B cell (primary cell): ENCODE measurements around the gene ABHD17C. TPM values are rescaled to one million over a fixed set of nuclear protein-coding genes. Genes with fewer than 3 reads are reported as not detected.

Source experiments
- ATAC-seq: fragments of 200-7000 bp; cut with Tn5 transposase; one replicate; pipeline ENCODE4 v1.10.0; 2021; ENCODE audit warnings: low read depth, mild to moderate bottlenecking, moderate number of reproducible peaks, moderate library complexity
- CTCF ChIA-PET: fragments of 350-600 bp; sonication (Branson Sonifier 250); formaldehyde crosslinking; loops from one replicate; lab custom pipeline; 2021; ENCODE audit warnings: antibody characterized with exemption, inconsistent platforms; lab: Charles Lee
- POLR2A ChIA-PET: fragments of 350-600 bp; sonication (Branson Sonifier 250); formaldehyde crosslinking; loops from one replicate; lab custom pipeline; 2021; ENCODE audit warnings: antibody characterized with exemption; lab: Charles Lee
- DNase-seq: peaks from one replicate; pipeline ENCODE4 v3.0.0; 2013
- H2AFZ ChIP-seq: 2 replicates; pipeline ENCODE4 v1.6.1; 2012; ENCODE audit warnings: mild to moderate bottlenecking, low read depth, low read length; ENCODE audit not compliant: insufficient read depth, poor library complexity, severe bottlenecking
- H3K27ac ChIP-seq, 2 donors: 1 replicate in 1 of 2; 2 replicates in 1 of 2; pipeline ENCODE4 v1.5.1; 2012 to 2013; ENCODE audit warnings: low read length in 2 of 2, mild to moderate bottlenecking in 2 of 2, moderate library complexity in 1 of 2
- H3K27me3 ChIP-seq, 4 experiments: fragments of 200-600 bp in 1 of 4; sonication (generic) in 1 of 4; replicated peaks in 1 of 4; 1 replicate in 2 of 4; 2 replicates in 2 of 4; pipeline versions ENCODE4 v1.6.1 to v1.7.0; 2013 to 2016; ENCODE audit warnings: low read length in 3 of 4, mild to moderate bottlenecking in 2 of 4, mixed read lengths in 1 of 4, moderate library complexity in 1 of 4; ENCODE audit not compliant: insufficient read depth in 4 of 4, control insufficient read depth in 3 of 4; ENCODE audit errors: control extremely low read depth in 1 of 4
- H3K36me3 ChIP-seq, 2 experiments: replicated peaks in 1 of 2; 1 replicate in 1 of 2; 2 replicates in 1 of 2; pipeline versions ENCODE4 v1.6.1 to v1.7.1; 2013; ENCODE audit warnings: low read length in 1 of 2; ENCODE audit not compliant: insufficient read depth in 2 of 2, control insufficient read depth in 1 of 2; ENCODE audit errors: control extremely low read depth in 1 of 2, extremely low read depth in 1 of 2
- H3K4me1 ChIP-seq, 2 donors: fragments of 200-600 bp in 1 of 2; sonication (generic) in 1 of 2; 1 replicate in 1 of 2; 2 replicates in 1 of 2; pipeline versions ENCODE4 v1.5.1 to v1.6.1; 2013 to 2017; ENCODE audit warnings: low read length in 2 of 2; ENCODE audit not compliant: control insufficient read depth in 2 of 2, insufficient read depth in 2 of 2
- H3K4me2 ChIP-seq: replicated peaks from 2 replicates; pipeline ENCODE3; 2012; ENCODE audit warnings: mild to moderate bottlenecking, low read depth, low read length; ENCODE audit not compliant: poor library complexity, severe bottlenecking
- H3K4me3 ChIP-seq, 5 experiments: fragments of 200-600 bp in 1 of 5; sonication (generic) in 1 of 5; 1 replicate in 3 of 5; 2 replicates in 2 of 5; pipeline versions ENCODE4 v1.5.1 to v1.7.0; 2011 to 2016; ENCODE audit warnings: low read length in 4 of 5, mild to moderate bottlenecking in 4 of 5, low read depth in 2 of 5, control low read depth in 1 of 5, moderate library complexity in 1 of 5; ENCODE audit not compliant: insufficient read depth in 1 of 5; ENCODE audit errors: control extremely low read depth in 1 of 5, extremely low read depth in 1 of 5
- H3K79me2 ChIP-seq: fragments of 200-600 bp; sonication (generic); one replicate; pipeline ENCODE4 v1.6.0; 2016; ENCODE audit warnings: low read length; ENCODE audit not compliant: control insufficient read depth, insufficient read depth
- H3K9ac ChIP-seq: fragments of 200-600 bp; sonication (generic); 2 replicates; pipeline ENCODE4 v1.6.1; 2017; ENCODE audit warnings: mild to moderate bottlenecking, low read length, moderate library complexity
- H3K9me3 ChIP-seq, 3 donors: one replicate each; pipeline versions ENCODE4 v1.6.1 to v1.7.1; 2013; ENCODE audit warnings: low read length in 2 of 3; ENCODE audit not compliant: control insufficient read depth in 2 of 3, insufficient read depth in 1 of 3; ENCODE audit errors: control extremely low read depth in 1 of 3
- H4K20me1 ChIP-seq: 2 replicates; pipeline ENCODE4 v1.6.0; 2012; ENCODE audit warnings: mild to moderate bottlenecking, low read length; ENCODE audit not compliant: insufficient read depth, control insufficient read depth, poor library complexity, severe bottlenecking
- H3K27ac Mint-ChIP-seq: one replicate; pipeline ENCODE4 v1.8.0; 2021; ENCODE audit warnings: mixed read lengths
- H3K27me3 Mint-ChIP-seq: one replicate; pipeline ENCODE4 v1.8.0; 2021; ENCODE audit warnings: mixed read lengths
- H3K4me1 Mint-ChIP-seq: one replicate; pipeline ENCODE4 v1.8.0; 2021; ENCODE audit warnings: mixed read lengths
- H3K4me3 Mint-ChIP-seq: one replicate; pipeline ENCODE4 v1.8.0; 2021; ENCODE audit warnings: mixed read lengths
- H3K9me3 Mint-ChIP-seq: one replicate; pipeline ENCODE4 v1.8.0; 2022; ENCODE audit warnings: mixed read lengths; ENCODE audit not compliant: insufficient read depth
- EZH2 ChIP-seq: IDR thresholded peaks from 2 replicates; pipeline ENCODE4 v1.6.1; 2012; ENCODE audit warnings: borderline replicate concordance, low read depth, mild to moderate bottlenecking, moderate library complexity, low read length; ENCODE audit not compliant: insufficient read depth, poor library complexity, severe bottlenecking
- WGBS: methylation state at CpG from one replicate; pipeline ENCODE4 v1.1.5; 2013; ENCODE audit warnings: missing lambda C conversion rate; ENCODE audit not compliant: insufficient coverage; 5-methylcytosine and 5-hydroxymethylcytosine counted together
- intact Hi-C: fragments of 100-400 bp; cut with micrococcal nuclease; formaldehyde crosslinking; loops from one replicate; pipeline ENCODE4 v1.10.0; 2022
- polyA plus RNA-seq: library from polyadenylated mRNA; depleted of rRNA; stranded (reverse); fragments of >200 nt; gene quantifications from 2 replicates; pipeline ENCODE4 v1.2.3, GENCODE V29; 2012
- total RNA-seq, 2 donors: library from RNA; stranded (reverse); fragments of 120-200 nt in 1 of 2; gene quantifications; 1 replicate in 1 of 2; 2 replicates in 1 of 2; pipeline versions ENCODE4 v1.2.3 to v1.2.4, GENCODE V29; 2013 to 2022
- TF ChIP-seq, protein P1 (sequence below): fragments of 200-600 bp; IDR thresholded peaks from one replicate; pipeline ENCODE4 v1.8.0; 2022; ENCODE audit warnings: antibody characterized with exemption, mild to moderate bottlenecking

ABHD17C gene
- total and polyA plus RNA-seq, 2 donors (not counting 1 experiment from before 2014, with no cell fraction given): 0.78 to 1.9 TPM

DNA sequence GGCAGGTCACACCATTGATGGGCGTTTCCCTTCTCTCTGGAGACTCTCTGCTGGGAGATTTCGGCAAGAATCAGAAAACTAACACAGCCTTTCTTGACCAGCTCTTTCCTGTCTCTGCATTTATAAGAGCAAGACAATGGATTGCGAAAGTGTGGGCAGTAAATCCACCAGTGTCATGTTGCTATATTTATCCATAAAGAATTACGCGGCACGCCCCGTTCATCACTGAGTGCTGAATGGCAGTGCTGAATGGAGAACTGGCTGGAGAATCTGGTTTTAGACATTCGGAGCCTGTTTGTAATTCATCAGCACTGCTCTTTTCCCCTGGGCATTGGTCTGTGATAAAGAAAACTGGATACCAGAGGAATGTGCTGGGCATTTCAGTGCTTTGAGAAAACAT lies 82.0 kb downstream of the ABHD17C start:
- peaks cover 0 to 4% (median 0%) of the 10 kb centered on the region in 3 donors for H3K9me3 ChIP-seq
- peaks cover 18% of the 10 kb centered on the region for H3K27me3 Mint-ChIP-seq
- H3K9ac ChIP-seq: no peak overlapping the region
- H3K79me2 ChIP-seq: no peaks in the 10 kb centered on the region
- H3K36me3 ChIP-seq: no peaks in the 10 kb centered on the region
- H3K4me3 ChIP-seq: no peak overlapping the region
- no peak overlapping the region for H3K4me3 Mint-ChIP-seq
- intact Hi-C loops: loop anchor here (2.0 to 5.0 kb wide), 2 partner anchors 48 to 195 kb away; no protein-coding TSS in a partner anchor
- TF ChIP-seq, protein P1, sequence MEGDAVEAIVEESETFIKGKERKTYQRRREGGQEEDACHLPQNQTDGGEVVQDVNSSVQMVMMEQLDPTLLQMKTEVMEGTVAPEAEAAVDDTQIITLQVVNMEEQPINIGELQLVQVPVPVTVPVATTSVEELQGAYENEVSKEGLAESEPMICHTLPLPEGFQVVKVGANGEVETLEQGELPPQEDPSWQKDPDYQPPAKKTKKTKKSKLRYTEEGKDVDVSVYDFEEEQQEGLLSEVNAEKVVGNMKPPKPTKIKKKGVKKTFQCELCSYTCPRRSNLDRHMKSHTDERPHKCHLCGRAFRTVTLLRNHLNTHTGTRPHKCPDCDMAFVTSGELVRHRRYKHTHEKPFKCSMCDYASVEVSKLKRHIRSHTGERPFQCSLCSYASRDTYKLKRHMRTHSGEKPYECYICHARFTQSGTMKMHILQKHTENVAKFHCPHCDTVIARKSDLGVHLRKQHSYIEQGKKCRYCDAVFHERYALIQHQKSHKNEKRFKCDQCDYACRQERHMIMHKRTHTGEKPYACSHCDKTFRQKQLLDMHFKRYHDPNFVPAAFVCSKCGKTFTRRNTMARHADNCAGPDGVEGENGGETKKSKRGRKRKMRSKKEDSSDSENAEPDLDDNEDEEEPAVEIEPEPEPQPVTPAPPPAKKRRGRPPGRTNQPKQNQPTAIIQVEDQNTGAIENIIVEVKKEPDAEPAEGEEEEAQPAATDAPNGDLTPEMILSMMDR: no peak
- no peak for TF ChIP-seq EZH2
- DNase-seq: no peak
- H3K4me1 Mint-ChIP-seq: peaks cover 12% of the 10 kb centered on the region
- no peaks in the 10 kb centered on the region for H4K20me1 ChIP-seq
- ChIA-PET CTCF (interaction anchor here (1.0 to 3.9 kb wide), 17 partner anchors 9 to 1395 kb away, joined by 3 to 69 read pairs (median 5); no protein-coding TSS in a partner anchor), POLR2A (no interaction called here)
- no peak overlapping the region for H3K27ac ChIP-seq
- no peaks in the 10 kb centered on the region for H3K9me3 Mint-ChIP-seq
- H2AFZ ChIP-seq: no peak overlapping the region
- H3K27ac Mint-ChIP-seq: no peak overlapping the region
- H3K27me3 ChIP-seq: peaks cover 0 to 40% (median 16%) of the 10 kb centered on the region in 4 experiments
- peaks cover 14% of the 10 kb centered on the region in 2 donors for H3K4me1 ChIP-seq
- 0% methylated on average over 2 of the region's 8 CpGs for WGBS
- no peak overlapping the region for H3K4me2 ChIP-seq
- no peak for ATAC-seq

- Mint-ChIP-seq H3K4me1 (peaks cover 12% of the 10 kb centered on the region), H3K27ac (no peak overlapping the region), H3K9me3 (no peaks in the 10 kb centered on the region), H3K27me3 (peaks cover 25% of the 10 kb centered on the region), H3K4me3 (no peak overlapping the region)
- H2AFZ ChIP-seq: no peak overlapping the region
- H4K20me1 ChIP-seq: no peaks in the 10 kb centered on the region
- TF ChIP-seq EZH2: no peak
- TF ChIP-seq, protein P1: no peak
- H3K9ac ChIP-seq: no peak overlapping the region
- no peak overlapping the region for H3K27ac ChIP-seq
- intact Hi-C loops: loop anchor here (2.0 to 5.0 kb wide), 2 partner anchors 47 to 194 kb away; no protein-coding TSS in a partner anchor
- ATAC-seq (no peak), DNase-seq (no peak)
- H3K36me3 ChIP-seq: no peaks in the 10 kb centered on the region
- ChIA-PET CTCF (interaction anchor here (0.5 to 3.9 kb wide), 9 partner anchors 8 to 488 kb away, joined by 3 to 69 read pairs (median 5); no protein-coding TSS in a partner anchor), POLR2A (no interaction called here)
- H3K9me3 ChIP-seq: peaks cover 0 to 4% (median 0%) of the 10 kb centered on the region in 3 donors
- H3K27me3 ChIP-seq: peaks cover 0 to 40% (median 16%) of the 10 kb centered on the region in 4 experiments
- H3K4me2 ChIP-seq: no peak overlapping the region
- no peaks in the 10 kb centered on the region for H3K79me2 ChIP-seq
- no peak overlapping the region for H3K4me3 ChIP-seq
- H3K4me1 ChIP-seq: peaks cover 14% of the 10 kb centered on the region in 2 donors
- WGBS: 61% methylated on average over 3 of the region's 10 CpGs
These were observed 82.9 kb downstream of the ABHD17C start for GRCh38 chr15:80777826-80778620.
